HG03280 (cell line): Measurements from ENCODE around the gene EIF5A.
A peak's percentile ranks its signal among the peaks of the same experiment; 100 is the strongest.

ENCODE experiments used
- ATAC-seq: cut with Tn5 transposase; IDR thresholded peaks from one replicate; pipeline ENCODE4 v1.9.1; 2021; ENCODE audit warnings: mild to moderate bottlenecking, moderate library complexity; ENCODE audit not compliant: unreplicated experiment

Gene EIF5A

DNA sequence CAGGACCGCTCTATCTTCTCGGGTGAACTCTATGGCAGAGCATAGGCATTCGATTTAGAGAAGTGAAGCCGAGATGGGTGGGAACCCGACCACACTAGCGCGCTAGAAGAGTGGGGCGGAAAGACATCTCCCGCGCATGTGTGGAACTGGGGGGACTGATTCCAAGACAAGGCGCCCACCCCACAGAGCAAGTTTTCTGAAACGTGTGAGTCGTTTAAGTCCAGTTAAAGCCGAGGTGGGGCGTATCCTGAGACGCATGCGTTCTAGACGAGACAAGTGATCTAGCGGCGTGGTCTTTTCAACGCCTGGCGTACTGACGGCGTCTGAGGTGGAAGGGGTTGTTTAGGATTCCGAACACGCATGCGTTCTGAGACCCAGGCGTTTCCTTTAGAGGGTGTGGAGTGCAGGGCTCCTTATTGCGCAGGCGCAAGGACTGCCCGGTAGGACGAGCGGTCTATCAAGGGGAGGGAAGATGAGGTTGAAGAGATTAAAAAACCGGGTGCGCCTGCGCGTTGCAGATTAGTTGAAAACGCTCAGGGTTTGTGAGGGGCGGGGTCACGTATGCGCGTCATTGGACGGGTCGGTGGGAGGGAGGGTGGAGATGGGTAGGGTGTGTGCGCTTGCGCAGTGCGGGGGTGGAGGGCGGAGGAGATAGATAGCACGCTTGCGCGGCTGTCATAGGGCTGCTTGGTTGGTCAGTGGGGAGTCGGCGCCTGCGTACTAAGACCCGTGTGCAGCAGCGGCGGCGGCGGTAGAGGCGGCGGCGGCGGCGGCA, at the start of gene EIF5A:
Gene EIF5A, plus strand, starts transcription at position 718 of the 775 bp plus-strand sequence. CDS start 2,008 bp downstream, outside the sequence.
- peak; percentile 68 for ATAC-seq

GRCh38 chr17:7258731-7259554, 48.5 kb upstream of the EIF5A start:
- no peak for ATAC-seq

GRCh38 chr17:7259555-7259889, 47.9 kb upstream of the EIF5A start:
- no peak for ATAC-seq

GRCh38 chr17:7260151-7260550, 47.3 kb upstream of the EIF5A start:
- no peak for ATAC-seq

GRCh38 chr17:7260651-7261378, 46.6 kb upstream of the EIF5A start:
- ATAC-seq: no peak

DNA sequence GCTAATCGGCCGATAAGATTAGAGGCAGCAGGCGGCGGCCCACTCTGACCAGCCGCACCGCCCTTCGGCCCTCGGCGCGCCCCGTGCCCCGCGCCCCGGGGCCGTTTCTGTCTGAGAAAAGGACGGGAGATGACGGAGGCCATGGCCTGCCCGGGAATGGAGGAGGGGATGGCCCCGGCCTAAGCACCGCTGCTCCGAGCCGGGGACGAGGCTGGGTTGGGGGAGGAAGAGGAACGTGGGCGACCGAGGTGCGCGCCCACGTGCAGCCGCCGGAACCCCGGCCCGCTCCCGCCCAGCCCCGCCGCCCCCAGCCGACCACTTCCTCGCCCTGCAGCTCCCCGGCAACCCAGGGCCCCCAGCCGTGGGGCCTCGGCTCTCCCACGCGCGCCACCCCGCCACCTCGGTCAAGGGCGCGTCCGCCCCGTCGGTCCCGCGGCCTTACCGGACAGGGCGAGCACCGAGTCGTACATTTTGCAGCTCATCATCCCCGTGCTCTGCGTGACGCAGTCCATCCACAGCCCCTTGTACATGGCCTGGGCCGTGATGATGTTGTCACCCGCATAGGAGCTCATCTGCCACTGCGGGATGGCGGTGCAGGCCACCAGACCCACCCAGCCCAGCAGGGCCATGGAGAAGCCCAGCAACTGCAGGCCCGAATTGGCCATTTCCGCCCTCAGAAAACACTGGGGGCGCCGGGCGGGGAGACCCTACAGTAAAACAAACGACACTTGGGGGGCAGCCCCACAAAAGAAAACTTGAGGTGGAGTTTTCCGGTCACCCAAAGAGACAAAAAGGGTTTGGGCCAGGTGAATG, 45.8 kb upstream of the EIF5A start:
- no peak for ATAC-seq

DNA sequence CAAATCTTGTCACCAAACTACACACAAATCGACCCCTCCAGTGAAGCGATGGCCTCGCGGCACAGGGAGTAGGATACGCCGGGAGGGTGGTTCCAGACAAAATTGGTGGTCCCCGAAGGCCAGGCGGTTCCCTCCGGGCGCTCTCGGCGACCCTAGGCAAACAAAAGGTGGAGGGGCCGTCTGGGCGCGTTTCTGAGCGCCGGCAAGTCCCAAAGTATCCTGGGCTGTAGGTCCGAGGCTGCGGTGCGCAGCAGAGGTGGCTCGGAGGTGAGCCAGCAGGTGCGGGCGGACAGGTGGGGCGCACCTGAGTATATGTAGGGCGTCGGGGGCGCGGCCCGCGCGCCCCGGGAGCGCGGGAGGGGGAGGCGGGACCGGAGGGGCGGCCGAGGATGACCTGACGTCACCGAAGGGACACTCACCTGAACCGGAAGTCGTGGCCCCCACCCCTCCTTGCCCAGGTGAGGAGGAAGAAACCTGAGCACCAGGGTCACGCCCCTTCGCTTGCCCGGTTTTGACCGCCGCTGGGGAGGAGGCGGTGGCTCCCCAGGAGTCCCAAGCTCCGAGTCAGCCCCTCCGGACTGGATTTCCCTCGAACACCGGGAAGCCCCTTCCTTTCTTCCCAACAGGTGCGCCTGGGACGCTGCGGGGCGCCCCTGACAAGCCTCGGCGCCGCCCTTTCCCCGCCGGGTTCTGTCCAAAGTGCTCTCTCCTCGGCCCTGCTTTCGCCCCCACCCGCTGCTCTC, 45.1 kb upstream of the EIF5A start, which contains the start of gene CLDN7:
Gene CLDN7, minus strand, starts transcription at position 287 of the 743 bp plus-strand sequence. CDS start 435 bp downstream, outside the sequence.
- no peak for ATAC-seq

DNA sequence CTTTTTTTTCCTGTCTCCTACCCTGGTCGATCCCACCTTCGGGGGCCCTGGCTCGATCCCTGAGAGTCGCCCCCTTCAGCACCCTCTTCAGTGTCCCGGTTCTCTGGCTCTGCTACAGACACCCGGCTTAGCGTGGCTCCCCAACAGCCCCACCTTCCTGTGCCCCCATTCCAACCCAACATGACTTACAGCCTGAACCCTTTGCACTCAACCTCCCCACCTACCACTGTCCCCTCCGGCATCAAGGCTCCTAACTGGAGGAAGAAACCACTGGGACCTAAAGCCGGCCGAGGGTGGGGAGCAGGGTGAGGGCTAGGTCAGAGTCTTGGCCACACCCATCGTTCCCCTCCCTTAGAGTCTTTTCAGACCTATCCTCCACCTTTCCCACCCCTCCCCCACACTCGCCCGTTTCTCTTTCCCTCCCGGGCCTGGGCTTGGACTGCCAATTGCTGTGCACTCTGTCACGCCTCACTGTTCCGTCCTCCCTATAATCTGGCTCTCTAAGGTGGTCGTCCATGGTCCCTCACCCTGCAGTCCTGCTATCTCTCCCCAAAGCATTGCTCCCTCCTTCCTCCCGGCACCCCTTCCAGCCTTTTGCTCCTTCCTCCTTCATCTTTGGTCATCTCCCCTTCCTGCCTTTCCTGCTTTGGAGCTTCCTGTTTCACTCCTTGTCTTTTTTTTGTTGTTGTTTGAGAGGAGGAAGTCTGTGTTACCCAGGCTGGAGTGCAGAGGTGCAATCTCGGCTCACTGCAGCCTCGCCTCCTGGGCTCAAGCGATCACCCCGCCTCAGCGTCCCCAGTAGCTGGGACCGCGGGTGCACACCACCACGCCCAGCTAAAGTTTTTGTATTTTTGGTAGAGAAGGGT, 44.3 kb upstream of the EIF5A start:
- no peak for ATAC-seq

DNA sequence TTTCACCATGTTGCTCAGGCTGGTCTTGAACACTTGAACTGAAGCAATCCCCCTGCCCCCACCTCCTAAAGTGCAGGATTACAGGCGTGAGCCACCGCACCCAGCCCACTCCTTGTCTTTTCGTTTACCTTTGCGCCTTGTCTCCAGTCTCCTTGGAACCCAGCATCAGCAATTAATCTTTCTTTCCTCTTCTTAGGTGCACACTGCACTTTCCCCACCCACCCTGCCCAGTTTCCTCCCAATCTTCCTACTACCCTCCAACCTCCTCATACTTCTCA, 43.7 kb upstream of the EIF5A start:
- no peak for ATAC-seq

DNA sequence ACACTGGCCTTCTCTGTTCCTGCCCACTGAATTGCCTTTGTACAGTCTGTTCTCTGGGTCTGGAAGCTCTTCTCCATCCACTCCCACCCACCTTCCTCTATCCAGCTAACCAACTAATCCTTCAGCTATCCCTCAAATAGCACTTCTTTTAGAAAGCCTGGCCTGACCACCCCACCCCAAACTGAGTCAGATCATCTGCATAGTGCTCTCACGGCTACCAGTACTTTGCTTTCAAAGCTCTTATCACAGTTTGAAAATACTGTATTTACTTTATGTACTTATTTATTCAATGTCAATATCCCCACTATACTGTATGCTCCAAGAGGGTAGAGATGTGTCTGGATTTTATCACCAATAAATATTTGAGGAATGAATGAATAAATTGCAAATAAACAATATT, 40.6 kb upstream of the EIF5A start:
- ATAC-seq: no peak

- no peak for ATAC-seq
Measured at GRCh38 chr17:7279448-7279847, 28.0 kb upstream of the EIF5A start.

- ATAC-seq: no peak
Measured at GRCh38 chr17:7280519-7281073, 26.8 kb upstream of the EIF5A start.

DNA sequence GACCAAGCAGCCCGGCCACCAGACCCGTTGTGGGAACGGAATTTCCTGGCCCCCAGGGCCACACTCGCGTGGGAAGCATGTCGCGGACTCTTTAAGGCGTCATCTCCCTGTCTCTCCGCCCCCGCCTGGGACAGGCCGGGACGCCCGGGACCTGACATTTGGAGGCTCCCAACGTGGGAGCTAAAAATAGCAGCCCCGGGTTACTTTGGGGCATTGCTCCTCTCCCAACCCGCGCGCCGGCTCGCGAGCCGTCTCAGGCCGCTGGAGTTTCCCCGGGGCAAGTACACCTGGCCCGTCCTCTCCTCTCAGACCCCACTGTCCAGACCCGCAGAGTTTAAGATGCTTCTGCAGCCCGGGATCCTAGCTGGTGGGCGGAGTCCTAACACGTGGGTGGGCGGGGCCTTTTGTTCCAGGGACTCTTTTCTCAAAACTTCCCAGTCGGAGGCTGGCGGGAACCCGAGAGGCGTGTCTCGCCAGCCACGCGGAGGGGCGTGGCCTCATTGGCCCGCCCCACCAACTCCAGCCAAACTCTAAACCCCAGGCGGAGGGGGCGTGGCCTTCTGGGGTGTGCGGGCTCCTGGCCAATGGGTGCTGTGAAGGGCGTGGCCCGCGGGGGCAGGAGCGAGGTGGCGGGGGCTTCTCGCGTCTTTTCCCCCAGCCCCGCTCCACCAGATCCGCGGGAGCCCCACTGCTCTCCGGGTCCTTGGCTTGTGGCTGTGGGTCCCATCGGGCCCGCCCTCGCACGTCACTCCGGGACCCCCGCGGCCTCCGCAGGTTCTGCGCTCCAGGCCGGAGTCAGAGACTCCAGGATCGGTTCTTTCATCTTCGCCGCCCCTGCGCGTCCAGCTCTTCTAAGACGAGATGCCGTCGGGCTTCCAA, 26.1 kb upstream of the EIF5A start, which contains the start of gene SLC2A4:
Gene SLC2A4, plus strand, starts transcription at position 645 of the 879 bp plus-strand sequence. Its CDS starts 217 bp downstream, at position 862.
- peak; percentile 58 for ATAC-seq

- ATAC-seq: no peak
Measured at GRCh38 chr17:7281953-7282751, 25.3 kb upstream of the EIF5A start.

GRCh38 chr17:7282752-7283321, 24.6 kb upstream of the EIF5A start:
- no peak for ATAC-seq

- no peak for ATAC-seq
Measured at GRCh38 chr17:7283471-7284216, 23.8 kb upstream of the EIF5A start.
